Osteoblast (primary cell): ENCODE results near the gene MFF. TPM values are rescaled to one million over a fixed set of nuclear protein-coding genes. Genes with fewer than 3 reads are reported as not detected.

Source experiments
- DNase-seq: peaks from one replicate; pipeline ENCODE4 v3.0.0; 2011; ENCODE audit warnings: low spot score, mixed read lengths; ENCODE audit not compliant: insufficient read length; ENCODE audit errors: missing footprints
- H2AFZ ChIP-seq: 2 replicates; pipeline ENCODE4 v1.6.0; 2011; ENCODE audit warnings: mild to moderate bottlenecking, low read length
- H3K27ac ChIP-seq: 2 replicates; pipeline ENCODE4 v1.5.1; 2011; ENCODE audit warnings: mild to moderate bottlenecking, low read depth, low read length, moderate library complexity
- H3K27me3 ChIP-seq: 2 replicates; pipeline ENCODE4 v1.6.0; 2012; ENCODE audit warnings: mild to moderate bottlenecking, control low read depth, inconsistent platforms, low read length, moderate library complexity; ENCODE audit not compliant: insufficient read depth
- H3K36me3 ChIP-seq: 2 replicates; pipeline ENCODE4 v1.5.1; 2011; ENCODE audit warnings: mild to moderate bottlenecking, low read length, control low read depth, moderate library complexity; ENCODE audit not compliant: insufficient read depth
- H3K4me1 ChIP-seq: 2 replicates; pipeline ENCODE4 v1.5.1; 2011; ENCODE audit warnings: mild to moderate bottlenecking, low read length, control low read depth, moderate library complexity; ENCODE audit not compliant: insufficient read depth
- H3K4me2 ChIP-seq: 2 replicates; pipeline ENCODE4 v1.6.0; 2011; ENCODE audit warnings: mild to moderate bottlenecking, low read length; ENCODE audit not compliant: insufficient read depth
- H3K4me3 ChIP-seq: fragments of 200-600 bp; sonication (generic); 3 replicates; pipeline ENCODE4 v1.5.1; 2012; ENCODE audit warnings: mild to moderate bottlenecking, low read length, inconsistent platforms; ENCODE audit not compliant: insufficient read depth
- H3K79me2 ChIP-seq: 2 replicates; pipeline ENCODE4 v1.6.0; 2012; ENCODE audit warnings: mild to moderate bottlenecking, low read length, control low read depth, inconsistent platforms; ENCODE audit not compliant: insufficient read depth
- H3K9me3 ChIP-seq: 2 replicates; pipeline ENCODE4 v1.5.1; 2011; ENCODE audit warnings: low read depth, low read length, control low read depth
- H4K20me1 ChIP-seq: 2 replicates; pipeline ENCODE4 v1.6.0; 2012; ENCODE audit warnings: mild to moderate bottlenecking, low read length, control low read depth; ENCODE audit not compliant: insufficient read depth
- CTCF ChIP-seq: IDR thresholded peaks from 2 replicates; pipeline ENCODE4 v1.5.1; 2011; ENCODE audit warnings: mild to moderate bottlenecking, low read depth, low read length, moderate library complexity; ENCODE audit errors: extremely low read depth
- total RNA-seq: library from RNA; depleted of rRNA; stranded (reverse); fragments of >200 nt; gene quantifications from 2 replicates; pipeline ENCODE4 v1.2.3, GENCODE V29; 2012

MFF gene
- total RNA-seq, 1 donor, result 101 TPM

GRCh38 chr2:227389661-227390060 lies 64.6 kb downstream of the MFF start:
- H3K27ac ChIP-seq, result peak overlapping the region; percentile 91
- H3K4me1 ChIP-seq, result peaks cover 8% of the 10 kb centered on the region
- no peaks in the 10 kb centered on the region for H4K20me1 ChIP-seq
- no peak for TF ChIP-seq CTCF
- H3K9me3 ChIP-seq, result no peaks in the 10 kb centered on the region
- DNase-seq, result no peak
- no peak overlapping the region for H3K4me3 ChIP-seq
- H3K79me2 ChIP-seq, result no peaks in the 10 kb centered on the region
- H3K27me3 ChIP-seq, result no peaks in the 10 kb centered on the region
- H3K36me3 ChIP-seq, result no peaks in the 10 kb centered on the region
- no peak overlapping the region for H2AFZ ChIP-seq
- H3K4me2 ChIP-seq, result no peak overlapping the region

- no peaks in the 10 kb centered on the region for H3K36me3 ChIP-seq
- no peak overlapping the region for H3K27ac ChIP-seq
- no peaks in the 10 kb centered on the region for H3K79me2 ChIP-seq
- H3K9me3 ChIP-seq, result no peaks in the 10 kb centered on the region
- no peaks in the 10 kb centered on the region for H4K20me1 ChIP-seq
- TF ChIP-seq CTCF, result no peak
- H3K4me1 ChIP-seq, result peaks cover 8% of the 10 kb centered on the region
- H3K4me3 ChIP-seq, result no peak overlapping the region
- no peaks in the 10 kb centered on the region for H3K27me3 ChIP-seq
- no peak for DNase-seq
- no peak overlapping the region for H2AFZ ChIP-seq
- no peak overlapping the region for H3K4me2 ChIP-seq
These were observed 65.6 kb downstream of the MFF start for GRCh38 chr2:227390468-227391256.

- H3K4me3 ChIP-seq, result no peak overlapping the region
- H4K20me1 ChIP-seq, result no peaks in the 10 kb centered on the region
- H3K4me2 ChIP-seq, result no peak overlapping the region
- H3K79me2 ChIP-seq, result no peaks in the 10 kb centered on the region
- no peak for DNase-seq
- H2AFZ ChIP-seq, result no peak overlapping the region
- no peaks in the 10 kb centered on the region for H3K36me3 ChIP-seq
- H3K9me3 ChIP-seq, result no peaks in the 10 kb centered on the region
- TF ChIP-seq CTCF, result no peak
- H3K27ac ChIP-seq, result no peak overlapping the region
- H3K27me3 ChIP-seq, result no peaks in the 10 kb centered on the region
- peaks cover under 1% of the 10 kb centered on the region for H3K4me1 ChIP-seq
These were observed 69.3 kb downstream of the MFF start for GRCh38 chr2:227394401-227394800.

DNA sequence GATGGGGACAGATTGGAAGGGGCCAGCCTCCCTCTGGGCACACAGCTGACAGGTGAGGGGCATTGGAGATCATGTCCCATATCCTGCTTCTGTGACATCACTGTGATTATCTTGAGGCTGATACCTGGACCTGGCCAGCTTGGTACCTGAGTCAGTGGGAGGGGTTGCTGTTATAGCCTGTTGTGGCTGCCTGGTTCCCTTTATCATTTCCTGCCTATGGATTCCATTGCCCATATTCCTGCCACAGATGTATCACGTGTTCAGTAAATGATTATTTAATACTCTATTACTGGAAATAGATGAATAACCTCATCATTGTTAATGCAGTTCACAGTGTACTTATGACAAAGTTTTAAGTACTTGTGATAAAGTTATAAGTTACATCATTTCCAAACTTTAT lies 70.5 kb downstream of the MFF start:
- Histone ChIP-seq H3K4me2 (no peak overlapping the region), H2AFZ (no peak overlapping the region), H3K4me1 (no peaks in the 10 kb centered on the region), H3K9me3 (no peaks in the 10 kb centered on the region), H3K79me2 (no peaks in the 10 kb centered on the region), H3K27ac (no peak overlapping the region), H4K20me1 (no peaks in the 10 kb centered on the region), H3K4me3 (no peak overlapping the region), H3K36me3 (no peaks in the 10 kb centered on the region), H3K27me3 (no peaks in the 10 kb centered on the region)
- no peak for TF ChIP-seq CTCF
- no peak for DNase-seq
